ENCODE measurements around the gene SLC25A51. TPM values are rescaled to one million over a fixed set of nuclear protein-coding genes. Genes with fewer than 3 reads are reported as not detected.
"Not testable (repeated sequence)": the region's sequence is repeated elsewhere in the genome, so short reads cannot be mapped to it uniquely, and the experiment has no call there.

The SLC25A51 gene
- total and polyA plus RNA-seq, 11 donors: 8.6 to 27.6 (median 22.1) TPM

- peaks cover 0 to 10% (median 7%) of the 10 kb centered on the region in 12 donors for H3K4me1 ChIP-seq
- H3K36me3 ChIP-seq: peaks cover 0 to 75% (median 68%) of the 10 kb centered on the region in 9 donors
- intact Hi-C loops (cut with DNase I): no loop called here
- no peak for DNase-seq
- TF ChIP-seq CTCF (IDR thresholded peaks at IDR 0.05): no peak
- no peak for TF ChIP-seq POLR2A (IDR thresholded peaks at IDR 0.05)
- no peak for ATAC-seq
- no peaks in the 10 kb centered on the region for H3K9me3 ChIP-seq
- WGBS, 4 donors: 49 to 60% (median 56%) methylated on average over 2 of the region's 2 CpGs
- no peaks in the 10 kb centered on the region for H3K27me3 ChIP-seq
- no peak overlapping the region for H3K27ac ChIP-seq
- no peak overlapping the region for H3K4me3 ChIP-seq
Observed at GRCh38 chr9:37897665-37898064, 6.3 kb downstream of the SLC25A51 start.

GRCh38 chr9:37892063-37892462 is 11.9 kb downstream of the SLC25A51 start:
- WGBS, 4 donors: 82 to 85% (median 84%) methylated on average over 8 of the region's 8 CpGs
- Histone ChIP-seq H3K4me1 (no peaks in the 10 kb centered on the region), H3K9me3 (no peaks in the 10 kb centered on the region), H3K27ac (no peak overlapping the region), H3K27me3 (no peaks in the 10 kb centered on the region), H3K36me3 (peaks cover 0 to 79% (median 54%) of the 10 kb centered on the region in 9 donors), H3K4me3 (no peak overlapping the region)
- intact Hi-C loops (cut with DNase I): no loop called here
- no peak for DNase-seq
- ATAC-seq: no peak
- TF ChIP-seq POLR2A (IDR thresholded peaks at IDR 0.05): no peak
- TF ChIP-seq CTCF (IDR thresholded peaks at IDR 0.05): no peak

GRCh38 chr9:37891042-37891441 is 12.9 kb downstream of the SLC25A51 start:
- DNase-seq; H3K27me3 ChIP-seq; intact Hi-C loops (cut with DNase I); H3K4me1 ChIP-seq; H3K4me3 ChIP-seq; H3K9me3 ChIP-seq; ATAC-seq; H3K27ac ChIP-seq: not testable (repeated sequence)
- peaks cover 0 to 75% (median 47%) of the 10 kb centered on the region in 9 donors for H3K36me3 ChIP-seq
- WGBS, 4 donors: 95 to 98% (median 96%) methylated on average over 14 to 17 of the region's 17 CpGs

- Histone ChIP-seq H3K9me3 (no peaks in the 10 kb centered on the region), H3K36me3 (peaks cover 0 to 69% (median 40%) of the 10 kb centered on the region in 9 donors), H3K4me1 (no peaks in the 10 kb centered on the region), H3K27ac (no peak overlapping the region), H3K27me3 (no peaks in the 10 kb centered on the region), H3K4me3 (no peak overlapping the region)
- TF ChIP-seq POLR2A (IDR thresholded peaks at IDR 0.05) (no peak), CTCF (IDR thresholded peaks at IDR 0.05) (no peak)
- ATAC-seq: no peak
- intact Hi-C loops (cut with DNase I): loop anchor here in 1 of 10 donors (10.0 kb wide), 1 partner anchor 285 kb away; no protein-coding TSS in a partner anchor
- no peak for DNase-seq
Observed at GRCh38 chr9:37889536-37889935, 14.4 kb downstream of the SLC25A51 start.

- not testable (repeated sequence) for DNase-seq, H3K27me3 ChIP-seq, H3K4me3 ChIP-seq, H3K27ac ChIP-seq, H3K9me3 ChIP-seq, H3K4me1 ChIP-seq
- peak in 1 of 4 donors; percentile 16 for ATAC-seq
- intact Hi-C loops (cut with DNase I): loop anchor here in 1 of 10 donors (10.0 kb wide), 1 partner anchor 287 kb away; no protein-coding TSS in a partner anchor
- 76 to 95% (median 87%) methylated on average over 11 of the region's 11 CpGs for WGBS, 4 donors
- H3K36me3 ChIP-seq: peaks cover 0 to 61% (median 26%) of the 10 kb centered on the region in 9 donors
Observed at GRCh38 chr9:37887977-37888583, 15.8 kb downstream of the SLC25A51 start.

All from heart left ventricle (tissue), 16 donors.